IPS-11a (cell line): Measurements from ENCODE around the gene CTAGE9.
"Not testable (repeated sequence)": the region's sequence is repeated elsewhere in the genome, so short reads cannot be mapped to it uniquely, and the experiment has no call there.

Experiments
- H3K4me3 ChIP-seq: one replicate; pipeline ENCODE4 v1.5.1; 2013; ENCODE audit warnings: low read depth, low read length, control low read depth

CTAGE9 gene

DNA sequence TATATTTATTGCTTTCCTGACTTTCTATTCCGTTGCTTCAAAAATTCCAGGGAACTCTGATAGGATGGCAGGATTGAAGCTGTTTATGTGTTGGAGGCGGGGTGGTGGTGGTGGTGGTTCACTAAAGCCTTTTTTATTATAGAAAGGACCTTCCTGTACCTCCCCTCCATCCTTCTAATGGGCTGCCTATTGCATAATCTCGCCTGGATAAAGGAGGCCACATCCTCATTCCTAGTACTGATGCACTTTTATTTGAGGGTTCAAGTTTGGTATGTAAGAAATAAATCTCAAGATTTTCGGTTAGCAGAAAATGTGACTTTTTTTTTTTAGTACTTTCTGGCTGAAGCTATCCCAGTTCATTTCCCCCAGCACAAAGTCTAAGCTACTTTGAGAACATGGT, 18.7 kb upstream of the CTAGE9 start:
- no peak overlapping the region for H3K4me3 ChIP-seq

DNA sequence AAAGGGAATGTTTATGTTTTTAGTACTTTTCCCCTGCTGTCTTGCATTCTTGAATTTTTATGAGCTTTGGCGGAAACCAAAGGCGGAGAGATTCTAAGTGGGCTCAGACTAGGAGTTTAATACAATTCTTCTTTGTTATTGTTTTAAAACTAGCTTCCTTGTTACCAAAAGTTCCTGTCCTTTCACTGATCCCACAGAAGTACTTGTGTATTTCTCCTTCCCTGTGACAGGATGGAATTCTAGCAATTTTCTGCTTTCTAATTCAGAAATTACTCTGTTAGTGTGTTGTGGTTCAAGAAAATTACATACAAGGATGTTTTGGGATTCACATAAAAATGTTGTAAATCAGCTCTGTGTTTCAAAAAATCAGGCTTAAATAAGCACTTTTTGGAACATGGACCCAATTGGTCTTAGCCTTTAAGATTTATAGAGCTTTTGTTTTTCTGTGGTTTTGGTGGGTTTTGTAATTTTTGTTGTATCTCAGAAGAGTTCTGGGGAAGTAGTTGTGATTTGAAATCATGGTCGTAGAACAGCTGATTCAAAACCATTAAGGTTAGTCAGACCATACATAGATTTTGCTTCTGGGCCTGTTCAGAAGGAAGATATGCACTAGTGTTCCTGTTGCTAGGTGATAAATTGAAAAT, 17.6 kb upstream of the CTAGE9 start:
- H3K4me3 ChIP-seq, result no peak overlapping the region

DNA sequence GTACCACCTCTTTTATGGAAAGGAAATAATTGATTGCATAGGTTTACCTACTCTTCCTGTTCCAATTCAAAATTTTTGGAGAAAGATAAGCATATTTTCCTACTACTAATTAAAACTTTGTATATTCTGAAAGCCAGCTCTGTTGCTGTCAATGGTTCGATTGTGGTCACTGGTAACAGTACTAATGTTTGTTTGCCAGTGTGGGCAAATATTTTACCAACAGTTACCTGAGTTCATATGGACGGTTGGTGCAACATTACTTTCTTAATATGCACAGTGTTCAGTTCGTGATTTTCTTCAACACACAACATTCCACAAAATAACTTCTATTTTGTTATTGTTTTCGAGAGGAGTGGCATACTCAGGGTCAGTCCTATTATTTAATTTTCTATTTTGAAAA, 17.1 kb upstream of the CTAGE9 start:
- H3K4me3 ChIP-seq, result no peak overlapping the region

DNA sequence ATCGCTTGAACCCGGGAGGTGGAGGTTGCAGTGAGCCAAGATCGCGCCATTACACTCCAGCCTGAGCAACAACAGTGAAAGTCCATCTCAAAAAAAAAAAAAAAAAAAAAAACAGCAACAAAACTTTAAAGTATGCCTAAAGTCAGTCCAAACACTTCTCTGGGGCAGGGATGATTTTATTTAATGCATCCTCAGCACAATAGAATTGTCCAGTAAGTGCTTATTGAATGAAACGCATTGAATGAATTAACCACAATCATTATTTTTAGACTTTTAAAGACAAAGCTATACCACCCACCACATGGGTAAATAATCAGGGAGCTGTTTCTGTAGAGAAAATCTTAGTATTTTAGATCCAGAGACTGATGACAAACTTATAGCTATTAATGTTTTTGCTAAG, 16.6 kb upstream of the CTAGE9 start:
- no peak overlapping the region for H3K4me3 ChIP-seq

GRCh38 chr6:131724114-131724513, 13.3 kb upstream of the CTAGE9 start:
- H3K4me3 ChIP-seq, result no peak overlapping the region

GRCh38 chr6:131721161-131721560, 10.3 kb upstream of the CTAGE9 start:
- no peak overlapping the region for H3K4me3 ChIP-seq

GRCh38 chr6:131717836-131718542, 7.2 kb upstream of the CTAGE9 start:
- H3K4me3 ChIP-seq, result no peak overlapping the region

DNA sequence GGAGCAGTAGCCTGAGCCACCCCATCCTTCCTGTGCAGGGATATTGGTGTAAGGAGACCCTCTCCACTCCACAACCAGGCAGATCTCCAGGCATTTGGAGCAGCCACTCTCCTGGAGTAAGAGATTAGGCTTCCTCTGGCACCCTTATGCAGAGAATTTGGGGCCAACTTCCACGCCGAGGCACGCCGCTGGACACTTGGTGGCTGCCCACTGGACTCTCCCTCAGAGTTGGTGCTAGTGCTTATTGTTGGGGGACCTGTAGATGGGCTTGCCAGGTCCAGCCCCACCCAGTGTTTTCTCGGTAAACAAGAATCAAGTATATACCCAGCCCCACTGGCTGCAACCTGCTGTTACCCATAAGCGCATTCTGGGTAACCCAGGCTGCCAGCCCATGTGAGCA, 4.8 kb upstream of the CTAGE9 start:
- H3K4me3 ChIP-seq, result not testable (repeated sequence)

- H3K4me3 ChIP-seq, result not testable (repeated sequence)
These were observed 6.9 kb downstream of the CTAGE9 start for GRCh38 chr6:131703905-131704304.

GRCh38 chr6:131700851-131701250, 10.0 kb downstream of the CTAGE9 start:
- H3K4me3 ChIP-seq, result not testable (repeated sequence)

DNA sequence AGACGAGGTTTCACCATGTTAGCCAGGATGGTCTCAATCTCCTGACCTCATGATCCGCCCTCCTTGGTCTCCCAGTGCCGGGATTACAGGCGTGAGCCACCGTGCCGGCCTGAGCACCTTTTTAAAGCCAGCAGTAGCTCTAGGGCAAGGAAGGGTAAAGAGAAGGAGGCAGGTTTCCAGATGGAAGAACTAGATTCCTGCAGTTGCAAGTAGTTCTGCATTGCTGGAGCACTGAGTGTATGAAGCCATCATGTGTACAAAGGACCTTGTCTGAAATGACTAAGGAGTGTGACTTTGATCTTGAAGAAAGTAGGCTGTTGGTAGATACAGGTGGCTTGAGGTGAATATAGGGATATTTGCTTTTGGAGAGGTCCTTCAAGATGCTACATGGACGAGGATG, 13.9 kb downstream of the CTAGE9 start:
- no peak overlapping the region for H3K4me3 ChIP-seq

DNA sequence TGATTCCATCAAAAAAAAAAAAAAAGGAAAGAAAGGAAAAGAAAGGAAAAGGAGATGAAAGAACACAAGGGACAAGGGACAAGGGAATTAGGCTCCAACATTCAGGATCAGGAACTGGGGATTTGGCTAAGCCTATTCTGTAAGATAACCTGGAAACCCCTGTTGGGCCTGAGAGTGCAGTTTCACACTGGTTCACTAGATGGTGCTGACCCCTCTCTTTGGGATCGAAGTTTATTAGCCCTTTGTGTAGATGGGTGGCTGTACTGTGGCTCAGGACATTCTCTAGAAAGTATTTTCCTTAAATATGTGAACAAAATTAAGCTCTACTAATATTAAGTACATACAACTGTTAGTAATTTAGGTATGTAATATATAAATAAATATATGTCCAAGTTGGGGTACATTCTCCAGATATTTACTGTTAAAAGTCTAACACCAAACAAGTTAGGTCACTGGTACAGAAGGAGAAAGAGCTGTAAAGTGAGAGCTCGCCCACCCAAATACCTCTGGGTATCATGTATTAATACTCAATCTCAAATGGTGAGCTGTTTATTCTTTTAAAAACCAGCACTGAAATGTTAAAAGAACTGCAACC, 15.9 kb downstream of the CTAGE9 start:
- H3K4me3 ChIP-seq, result no peak overlapping the region

- no peak overlapping the region for H3K4me3 ChIP-seq
These were observed 17.4 kb downstream of the CTAGE9 start for GRCh38 chr6:131693384-131693783.

GRCh38 chr6:131692589-131692988, 18.2 kb downstream of the CTAGE9 start:
- H3K4me3 ChIP-seq, result no peak overlapping the region

- no peak overlapping the region for H3K4me3 ChIP-seq
These were observed 18.8 kb downstream of the CTAGE9 start for GRCh38 chr6:131692031-131692430.

DNA sequence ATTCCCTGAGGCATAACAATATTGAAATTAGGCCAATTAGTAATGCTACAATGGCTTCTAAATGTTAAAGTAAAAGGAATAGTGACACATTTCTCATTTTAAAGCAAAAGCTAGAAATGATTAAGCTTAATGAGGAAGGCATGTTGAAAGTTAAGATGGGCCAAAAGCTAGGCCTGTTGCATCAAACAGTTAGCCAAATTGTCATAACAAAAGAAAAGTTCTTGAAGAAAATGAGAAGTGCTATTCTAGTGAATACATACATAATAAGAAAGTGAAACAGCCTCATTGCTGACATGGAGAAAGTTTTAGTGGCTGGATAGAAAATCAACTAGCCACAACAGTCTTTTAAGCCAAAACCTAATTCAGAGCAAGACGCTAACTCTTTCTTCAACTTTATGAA, 22.5 kb downstream of the CTAGE9 start:
- H3K4me3 ChIP-seq, result no peak overlapping the region

- no peak overlapping the region for H3K4me3 ChIP-seq
These were observed 23.8 kb downstream of the CTAGE9 start for GRCh38 chr6:131687022-131687421.

DNA sequence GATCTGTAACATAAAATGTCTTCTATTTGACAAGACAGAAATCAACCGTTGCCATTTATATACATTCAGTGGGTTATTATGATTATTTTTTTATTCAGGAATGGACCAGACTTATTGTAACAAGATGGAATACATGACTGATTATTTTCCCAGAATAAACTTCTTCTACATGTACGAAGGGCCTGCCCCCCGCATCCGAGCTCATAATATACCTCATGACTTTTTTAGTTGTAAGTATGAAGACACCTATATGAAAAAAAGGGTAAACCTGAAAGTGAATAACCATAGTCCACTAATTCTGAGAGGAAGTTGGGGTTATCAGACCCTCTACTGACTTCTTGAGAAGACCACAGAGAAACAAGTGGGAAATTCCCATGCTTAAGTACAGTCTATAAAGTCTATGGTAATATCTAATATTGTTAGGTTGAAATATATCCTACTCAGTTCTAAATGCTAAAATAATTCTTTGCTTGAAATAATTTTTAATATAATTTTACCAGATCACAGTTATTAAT, 25.5 kb downstream of the CTAGE9 start:
- H3K4me3 ChIP-seq, result no peak overlapping the region

DNA sequence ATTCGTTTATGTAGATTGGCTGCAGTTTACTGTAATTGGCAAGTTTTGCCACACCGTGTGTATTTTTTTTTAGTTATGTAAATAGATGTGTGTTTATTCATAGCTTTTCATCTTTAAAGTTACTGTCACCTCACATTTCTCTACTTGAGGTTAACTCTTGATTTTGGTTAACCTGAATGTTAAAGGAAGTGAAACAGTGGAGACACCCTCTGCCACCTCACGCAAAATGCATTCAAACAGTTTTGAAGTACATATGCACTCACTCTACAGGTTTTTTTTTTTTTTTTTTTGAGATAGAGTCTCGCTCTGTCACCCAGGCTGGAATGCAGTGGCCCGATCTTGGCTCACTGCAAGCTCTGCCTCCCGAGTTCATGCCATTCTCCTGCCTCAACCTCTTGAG, 27.3 kb downstream of the CTAGE9 start:
- no peak overlapping the region for H3K4me3 ChIP-seq

GRCh38 chr6:131682442-131682841, 28.4 kb downstream of the CTAGE9 start:
- no peak overlapping the region for H3K4me3 ChIP-seq

DNA sequence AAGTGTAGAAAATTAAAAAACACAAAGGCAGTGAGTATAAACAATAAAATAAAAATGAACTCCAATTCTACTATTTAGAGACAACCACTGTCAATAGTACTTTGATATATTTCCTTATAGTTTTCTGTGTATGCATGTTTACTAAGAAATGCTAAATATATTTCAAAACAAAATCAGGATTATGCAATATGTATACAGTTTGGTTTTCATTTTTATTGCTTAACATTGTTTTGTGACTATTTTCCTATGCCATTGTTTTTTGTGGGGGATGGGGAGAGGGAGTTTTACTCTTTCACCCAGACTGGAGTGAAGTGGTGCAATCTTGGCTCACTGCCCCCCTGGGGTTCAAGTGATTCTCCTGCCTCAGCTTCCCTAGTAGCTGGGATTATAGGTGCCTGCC, 29.2 kb downstream of the CTAGE9 start:
- H3K4me3 ChIP-seq, result no peak overlapping the region

GRCh38 chr6:131680868-131681267, 29.9 kb downstream of the CTAGE9 start:
- no peak overlapping the region for H3K4me3 ChIP-seq
